OCI-LY7 (cell line): Measurements from ENCODE around the gene RNF215. TPM values are rescaled to one million over a fixed set of nuclear protein-coding genes. Genes with fewer than 3 reads are reported as not detected.

Experiments
- BruUV-seq: library from RNA; stranded (reverse); fragments of 400-500 nt; replicated peaks from 2 replicates; lab custom pipeline; 2021; lab: Mats Ljungman, UMichigan
- CTCF ChIA-PET: fragments of 300-600 bp; sonication (Branson Sonifier 250); formaldehyde crosslinking; loops from one replicate; lab custom pipeline; 2022; ENCODE audit warnings: antibody characterized with exemption; ENCODE audit not compliant: unreplicated experiment; lab: Charles Lee
- POLR2A ChIA-PET: fragments of 300-600 bp; sonication (Branson Sonifier 250); formaldehyde crosslinking; loops from one replicate; lab custom pipeline; 2022; ENCODE audit warnings: antibody characterized with exemption; lab: Charles Lee
- DNase-seq: peaks from one replicate; pipeline ENCODE4 v3.0.0-alpha.2; 2015; ENCODE audit warnings: low spot score
- H2AFZ ChIP-seq: fragments of 200-600 bp; sonication (generic), shearing (Covaris generic); 2 replicates; pipeline ENCODE4 v1.6.1; 2014; ENCODE audit warnings: mild to moderate bottlenecking, antibody characterized with exemption, low read length, moderate library complexity
- H3K27ac ChIP-seq: fragments of 200-600 bp; sonication (generic); 2 replicates; pipeline ENCODE4 v1.5.1; 2014; ENCODE audit warnings: mixed run types, low read depth, mild to moderate bottlenecking, moderate library complexity, low read length, inconsistent platforms; ENCODE audit not compliant: poor library complexity, severe bottlenecking
- H3K36me3 ChIP-seq: fragments of 200-600 bp; sonication (generic); 2 replicates; pipeline ENCODE4 v1.6.1; 2014; ENCODE audit warnings: mild to moderate bottlenecking, antibody characterized with exemption, low read length, moderate library complexity, mixed read lengths; ENCODE audit not compliant: insufficient read depth
- H3K4me1 ChIP-seq: fragments of 200-600 bp; sonication (generic); 2 replicates; pipeline ENCODE4 v1.5.1; 2014; ENCODE audit warnings: mild to moderate bottlenecking, low read length; ENCODE audit not compliant: insufficient read depth, poor library complexity, severe bottlenecking
- H3K4me2 ChIP-seq: fragments of 200-600 bp; sonication (generic); 2 replicates; pipeline ENCODE4 v1.6.1; 2014; ENCODE audit warnings: mild to moderate bottlenecking, low read length
- H3K4me3 ChIP-seq: fragments of 200-600 bp; sonication (generic); 2 replicates; pipeline ENCODE4 v1.5.1; 2014; ENCODE audit warnings: mild to moderate bottlenecking, low read depth, low read length; ENCODE audit not compliant: poor library complexity, severe bottlenecking
- H3K79me2 ChIP-seq: fragments of 200-600 bp; sonication (generic); 2 replicates; pipeline ENCODE4 v1.6.1; 2016; ENCODE audit warnings: low read depth, mild to moderate bottlenecking, low read length, moderate library complexity, mixed read lengths; ENCODE audit not compliant: insufficient read depth
- H3K9me2 ChIP-seq: fragments of 200-600 bp; sonication (generic); 2 replicates; pipeline ENCODE4 v1.6.1; 2016; ENCODE audit warnings: mild to moderate bottlenecking, low read length, mixed read lengths; ENCODE audit not compliant: insufficient read depth
- H3K9me3 ChIP-seq: fragments of 200-600 bp; sonication (generic); 2 replicates; pipeline ENCODE4 v1.6.1; 2014; ENCODE audit warnings: mild to moderate bottlenecking, mixed run types, low read length, mixed read lengths
- H4K20me1 ChIP-seq: fragments of 200-600 bp; sonication (generic); 2 replicates; pipeline ENCODE4 v1.6.1; 2014; ENCODE audit warnings: mild to moderate bottlenecking, antibody characterized with exemption, low read length, moderate library complexity, mixed read lengths; ENCODE audit not compliant: insufficient read depth
- CTCF ChIP-seq: fragments of 200-600 bp; sonication (generic); conservative IDR thresholded peaks from 2 replicates; pipeline ENCODE4 v1.5.1; 2014; ENCODE audit warnings: mild to moderate bottlenecking, antibody characterized with exemption, low read length, moderate library complexity, mixed read lengths
- EZH2phosphoT487 ChIP-seq: fragments of 200-600 bp; sonication (generic); IDR thresholded peaks from 2 replicates; pipeline ENCODE4 v1.6.1; 2018; ENCODE audit warnings: low read depth, borderline replicate concordance, mild to moderate bottlenecking, mixed run types, antibody characterized with exemption, low read length, moderate library complexity, mixed read lengths
- intact Hi-C: fragments of 100-400 bp; cut with micrococcal nuclease; formaldehyde crosslinking; loops from one replicate; pipeline ENCODE4 v1.10.0; 2022; ENCODE audit not compliant: unreplicated experiment
- total RNA-seq, 2 experiments: library from RNA; depleted of rRNA in 1 of 2; stranded (reverse); fragments of >200 nt in 1 of 2; shearing (Covaris generic) in 1 of 2; gene quantifications; 2 replicates each; pipeline ENCODE4 v1.2.3, GENCODE V29; 2014 to 2022

RNF215 gene
- total RNA-seq, 2 experiments from 2014 or later, result 8.0 to 13.8 TPM

GRCh38 chr22:30433773-30434172, 46.6 kb upstream of the RNF215 start:
- DNase-seq, result no peak
- POLR2A ChIA-PET, result interaction anchor here (6.6 kb wide), 1 partner anchor 9 kb away, joined by 48 read pairs; the partner anchor contains the start of gene MTFP1
- no TSS peak for BruUV-seq

GRCh38 chr22:30433227-30433626, 46.0 kb upstream of the RNF215 start:
- ChIA-PET CTCF (interaction anchor here (1.3 kb wide), 1 partner anchor 9 kb away, joined by 5 read pairs; no protein-coding TSS in a partner anchor), POLR2A (interaction anchor here (0.6 to 6.6 kb wide), 2 partner anchors 9 to 25 kb away, joined by 3 to 48 read pairs; partner anchors contain the start of gene MTFP1)
- H3K4me1 ChIP-seq, result peaks cover 25% of the 10 kb centered on the region
- H3K36me3 ChIP-seq, result peaks cover 33% of the 10 kb centered on the region
- no TSS peak for BruUV-seq
- H4K20me1 ChIP-seq, result no peaks in the 10 kb centered on the region
- H3K4me2 ChIP-seq, result no peak overlapping the region
- no peaks in the 10 kb centered on the region for H3K9me2 ChIP-seq
- no peak for DNase-seq
- intact Hi-C loops, result no loop called here
- no peak overlapping the region for H2AFZ ChIP-seq
- no peaks in the 10 kb centered on the region for H3K79me2 ChIP-seq
- no peaks in the 10 kb centered on the region for H3K9me3 ChIP-seq
- no peak for TF ChIP-seq CTCF
- no peak for TF ChIP-seq EZH2phosphoT487
- no peak overlapping the region for H3K4me3 ChIP-seq
- H3K27ac ChIP-seq, result no peak overlapping the region

More at GRCh38 chr22:30433773-30434172, 46.6 kb upstream of the RNF215 start:
- CTCF ChIA-PET, result interaction anchor here (2.1 kb wide), 1 partner anchor 10 kb away, joined by 6 read pairs; no protein-coding TSS in a partner anchor
- Histone ChIP-seq H3K36me3 (peaks cover 28% of the 10 kb centered on the region), H4K20me1 (no peaks in the 10 kb centered on the region), H3K4me2 (0 out of 2 replicates have a peak overlapping the region, but pooled peaks have one; percentile 78), H3K27ac (no peak overlapping the region), H3K9me2 (no peaks in the 10 kb centered on the region), H2AFZ (no peak overlapping the region), H3K9me3 (no peaks in the 10 kb centered on the region), H3K4me3 (no peak overlapping the region), H3K79me2 (no peaks in the 10 kb centered on the region), H3K4me1 (peaks cover 25% of the 10 kb centered on the region)
- TF ChIP-seq CTCF (no peak), EZH2phosphoT487 (no peak)
- intact Hi-C loops, result no loop called here

- intact Hi-C loops, result no loop called here
- Histone ChIP-seq H3K4me3 (no peak overlapping the region), H3K4me1 (peaks cover 25% of the 10 kb centered on the region), H3K79me2 (no peaks in the 10 kb centered on the region), H3K4me2 (no peak overlapping the region), H3K36me3 (peaks cover 40% of the 10 kb centered on the region), H3K9me3 (no peaks in the 10 kb centered on the region), H3K9me2 (no peaks in the 10 kb centered on the region), H2AFZ (no peak overlapping the region), H3K27ac (no peak overlapping the region), H4K20me1 (no peaks in the 10 kb centered on the region)
- TF ChIP-seq CTCF (no peak), EZH2phosphoT487 (no peak)
- POLR2A ChIA-PET, result interaction anchor here (6.6 kb wide), 1 partner anchor 8 kb away, joined by 48 read pairs; the partner anchor contains the start of gene MTFP1
- DNase-seq, result no peak
- no TSS peak for BruUV-seq
- CTCF ChIA-PET, result interaction anchor here (0.6 to 1.3 kb wide), 2 partner anchors 9 to 130 kb away, joined by 3 to 5 read pairs; no protein-coding TSS in a partner anchor
These were observed 45.3 kb upstream of the RNF215 start for GRCh38 chr22:30432520-30432919.
